AG04449 (cell line): ENCODE data around the gene CDK5RAP3.

Experiments used
- CTCF ChIA-PET: fragments of 350-600 bp; formaldehyde crosslinking; extraction: SDS; loops from one replicate; lab custom pipeline; 2021; ENCODE audit warnings: antibody characterized with exemption; lab: Yijun Ruan, JAX
- POLR2A ChIA-PET: fragments of 400-600, 350-600 bp; formaldehyde crosslinking; extraction: SDS; loops from one replicate; lab custom pipeline; 2020; ENCODE audit warnings: antibody characterized with exemption, inconsistent platforms; lab: Yijun Ruan, JAX
- DNase-seq: peaks from one replicate; pipeline ENCODE4 v3.0.0-alpha.2; 2010; ENCODE audit warnings: low read depth, low spot score
- H3K4me3 ChIP-seq: 2 replicates; pipeline ENCODE4 v1.5.1; 2011; ENCODE audit warnings: low read depth, mild to moderate bottlenecking, control low read depth, low read length
- TF ChIP-seq, protein P1 (sequence below): IDR thresholded peaks from one replicate; pipeline ENCODE4 v1.5.1; 2011; ENCODE audit warnings: mild to moderate bottlenecking, moderate library complexity, low read length, control low read depth, inconsistent platforms; ENCODE audit not compliant: insufficient read depth; ENCODE audit errors: missing control alignments

CDK5RAP3 gene

DNA sequence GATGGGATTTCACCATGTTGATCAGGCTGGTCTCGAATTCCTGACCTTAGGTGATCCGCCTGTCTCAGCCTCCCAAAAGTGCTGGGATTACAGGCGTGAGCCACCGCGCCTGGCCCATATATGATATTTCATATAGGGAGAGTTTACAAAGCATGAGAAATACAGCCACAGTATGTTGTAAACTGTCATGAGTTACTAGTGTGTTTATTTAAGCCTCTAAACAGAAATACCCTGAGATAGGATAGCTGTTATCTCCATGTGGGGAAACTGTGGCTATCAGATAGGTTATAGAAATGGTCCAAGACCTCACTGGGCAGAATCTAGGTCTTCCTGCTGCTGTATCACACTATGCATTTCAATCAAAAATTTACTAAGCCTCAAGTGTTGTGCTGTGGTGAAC is 2.1 kb upstream of the CDK5RAP3 start:
- ChIA-PET POLR2A (no interaction called here), CTCF (interaction anchor here (0.9 to 24.2 kb wide), 10 partner anchors 8 to 122 kb away, joined by 3 to 775 read pairs (median 16); partner anchors contain the start of genes PNPO and PRR15L)
- TF ChIP-seq, protein P1, sequence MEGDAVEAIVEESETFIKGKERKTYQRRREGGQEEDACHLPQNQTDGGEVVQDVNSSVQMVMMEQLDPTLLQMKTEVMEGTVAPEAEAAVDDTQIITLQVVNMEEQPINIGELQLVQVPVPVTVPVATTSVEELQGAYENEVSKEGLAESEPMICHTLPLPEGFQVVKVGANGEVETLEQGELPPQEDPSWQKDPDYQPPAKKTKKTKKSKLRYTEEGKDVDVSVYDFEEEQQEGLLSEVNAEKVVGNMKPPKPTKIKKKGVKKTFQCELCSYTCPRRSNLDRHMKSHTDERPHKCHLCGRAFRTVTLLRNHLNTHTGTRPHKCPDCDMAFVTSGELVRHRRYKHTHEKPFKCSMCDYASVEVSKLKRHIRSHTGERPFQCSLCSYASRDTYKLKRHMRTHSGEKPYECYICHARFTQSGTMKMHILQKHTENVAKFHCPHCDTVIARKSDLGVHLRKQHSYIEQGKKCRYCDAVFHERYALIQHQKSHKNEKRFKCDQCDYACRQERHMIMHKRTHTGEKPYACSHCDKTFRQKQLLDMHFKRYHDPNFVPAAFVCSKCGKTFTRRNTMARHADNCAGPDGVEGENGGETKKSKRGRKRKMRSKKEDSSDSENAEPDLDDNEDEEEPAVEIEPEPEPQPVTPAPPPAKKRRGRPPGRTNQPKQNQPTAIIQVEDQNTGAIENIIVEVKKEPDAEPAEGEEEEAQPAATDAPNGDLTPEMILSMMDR: no peak
- DNase-seq: no peak
- no peak overlapping the region for H3K4me3 ChIP-seq

DNA sequence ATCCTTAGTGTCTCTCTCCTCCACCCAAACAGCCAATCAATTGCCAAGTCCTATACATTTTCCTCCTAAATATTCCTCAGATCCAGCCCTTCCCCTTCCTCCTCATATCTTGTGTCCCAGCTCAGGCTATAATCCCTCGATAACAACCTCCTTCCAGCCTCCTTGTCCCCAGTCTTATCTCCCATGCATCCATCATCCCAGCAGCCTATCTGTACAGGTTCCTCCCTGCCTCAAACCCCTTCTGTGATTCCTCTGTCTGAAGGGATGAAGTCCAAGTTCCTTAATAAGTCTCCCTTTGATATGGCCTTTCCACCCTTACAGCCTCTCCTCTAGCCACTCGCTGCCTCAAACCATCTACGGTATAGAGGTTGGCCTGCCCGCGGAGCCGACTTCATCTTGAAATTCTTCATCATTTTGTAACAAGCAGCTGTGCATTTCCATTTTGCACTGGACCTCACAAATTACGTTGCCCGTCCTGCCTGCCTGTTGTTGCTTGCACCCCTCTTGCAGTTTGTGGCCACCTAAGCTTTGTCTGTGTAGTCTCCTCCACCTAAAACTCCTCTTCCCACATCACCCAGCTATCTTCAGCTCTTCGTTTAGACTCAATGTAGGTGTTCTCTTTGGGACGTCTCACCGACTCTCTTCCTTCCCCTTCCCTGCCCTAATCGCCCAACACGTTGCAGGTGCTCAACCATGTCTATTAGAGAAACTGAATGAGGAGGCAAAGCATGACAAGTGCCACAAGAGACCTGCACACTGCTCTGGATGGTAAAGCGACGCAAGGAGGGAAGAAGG is 786 bp upstream of the CDK5RAP3 start:
- TF ChIP-seq, protein P1: no peak
- CTCF ChIA-PET: interaction anchor here (0.5 to 24.2 kb wide), 32 partner anchors 10 to 133 kb away, joined by 3 to 775 read pairs (median 8); partner anchors contain the start of genes PNPO, PRR15L, SCRN2 and SP6
- POLR2A ChIA-PET: interaction anchor here (0.6 to 1.5 kb wide), 7 partner anchors 21 to 99 kb away, joined by 3 to 6 read pairs (median 3); partner anchors contain the start of gene SP2
- peak overlapping the region; percentile 45 for H3K4me3 ChIP-seq
- no peak for DNase-seq

DNA sequence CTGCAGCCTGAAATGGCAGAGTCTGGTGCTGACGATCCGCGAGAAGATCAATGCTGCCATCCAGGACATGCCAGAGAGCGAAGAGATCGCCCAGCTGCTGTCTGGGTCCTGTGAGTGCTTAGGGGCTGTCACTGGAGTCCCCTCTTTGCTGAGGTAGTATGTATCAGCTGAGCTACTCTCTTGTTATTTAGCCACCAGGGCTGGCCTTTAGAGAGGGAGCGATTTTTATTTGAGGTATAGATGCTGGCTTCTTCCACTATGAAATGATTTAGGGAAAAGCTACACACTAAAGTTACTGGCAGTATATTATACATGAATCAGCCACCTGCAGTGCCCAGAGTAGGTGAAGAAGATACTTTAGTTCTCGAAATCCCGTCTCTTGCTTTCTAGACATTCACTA is 2.6 kb downstream of the CDK5RAP3 start:
- POLR2A ChIA-PET: no interaction called here
- TF ChIP-seq, protein P1: no peak
- CTCF ChIA-PET: interaction anchor here (22.1 to 24.2 kb wide), 2 partner anchors 25 to 44 kb away, joined by 600 to 775 read pairs; partner anchors contain the start of genes PNPO and PRR15L
- DNase-seq: no peak
- no peak overlapping the region for H3K4me3 ChIP-seq

DNA sequence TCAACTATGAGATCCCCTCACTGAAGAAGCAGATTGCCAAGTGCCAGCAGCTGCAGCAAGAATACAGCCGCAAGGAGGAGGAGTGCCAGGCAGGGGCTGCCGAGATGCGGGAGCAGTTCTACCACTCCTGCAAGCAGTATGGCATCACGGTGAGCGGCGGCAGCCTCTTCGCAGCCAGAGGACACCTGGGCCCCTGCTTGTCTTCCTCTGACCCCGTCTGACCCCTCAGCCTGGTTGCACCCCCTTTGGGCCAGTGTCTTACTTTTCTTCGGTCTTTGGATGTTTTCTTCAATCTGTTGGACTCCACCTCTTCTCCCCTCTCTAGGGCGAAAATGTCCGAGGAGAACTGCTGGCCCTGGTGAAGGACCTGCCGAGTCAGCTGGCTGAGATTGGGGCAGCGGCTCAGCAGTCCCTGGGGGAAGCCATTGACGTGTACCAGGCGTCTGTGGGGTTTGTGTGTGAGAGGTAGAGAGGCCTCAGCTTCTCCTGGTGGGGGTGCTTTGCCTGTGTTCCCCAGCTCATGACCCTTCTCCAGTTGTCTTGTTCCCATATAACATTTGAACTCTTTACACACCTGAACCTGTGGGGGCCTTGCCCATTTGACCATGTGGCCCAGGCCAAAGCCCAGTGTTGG is 4.4 kb downstream of the CDK5RAP3 start:
- no peak overlapping the region for H3K4me3 ChIP-seq
- TF ChIP-seq, protein P1: no peak
- CTCF ChIA-PET: interaction anchor here (1.0 to 24.2 kb wide), 5 partner anchors 26 to 154 kb away, joined by 3 to 775 read pairs (median 8); partner anchors contain the start of genes PNPO and PRR15L
- POLR2A ChIA-PET: no interaction called here
- no peak for DNase-seq

DNA sequence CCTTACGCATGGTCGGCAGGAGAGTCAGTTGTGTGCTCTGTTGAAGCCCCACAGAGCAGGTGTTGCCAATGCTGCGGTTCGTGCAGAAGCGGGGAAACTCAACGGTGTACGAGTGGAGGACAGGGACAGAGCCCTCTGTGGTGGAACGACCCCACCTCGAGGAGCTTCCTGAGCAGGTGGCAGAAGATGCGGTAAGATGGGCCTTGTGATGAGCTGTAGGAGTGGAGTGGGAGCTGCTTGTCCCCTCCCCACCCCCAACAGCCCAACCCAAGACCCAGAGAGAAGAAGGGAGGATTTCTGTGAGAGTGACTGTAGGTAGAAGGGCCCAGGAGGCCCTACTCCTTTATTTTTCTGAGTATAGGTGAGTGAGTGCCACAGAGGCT is 4.9 kb downstream of the CDK5RAP3 start:
- DNase-seq: no peak
- POLR2A ChIA-PET: no interaction called here
- no peak overlapping the region for H3K4me3 ChIP-seq
- CTCF ChIA-PET: interaction anchor here (0.7 to 24.2 kb wide), 12 partner anchors 8 to 154 kb away, joined by 3 to 775 read pairs (median 4); partner anchors contain the start of genes PNPO, PRR15L and SCRN2
- TF ChIP-seq, protein P1: no peak
